Measurements from ENCODE around the gene ARL5B.
"Not testable (repeated sequence)": the region's sequence is repeated elsewhere in the genome, so short reads cannot be mapped to it uniquely, and the experiment has no call there.

Gene ARL5B

GRCh38 chr10:18659125-18659818, at the start of gene ARL5B:
Gene ARL5B (plus strand): TSS chr10:18659431. CDS start chr10:18659638, 207 bp downstream.
- peak; percentile 96 for DNase-seq

GRCh38 chr10:18610517-18610916, 48.7 kb upstream of the ARL5B start:
- no peak for DNase-seq

GRCh38 chr10:18611168-18611567, 48.1 kb upstream of the ARL5B start:
- no peak for DNase-seq

- DNase-seq, result no peak
These were observed 43.6 kb upstream of the ARL5B start for GRCh38 chr10:18615618-18616017.

- no peak for DNase-seq
These were observed 42.9 kb upstream of the ARL5B start for GRCh38 chr10:18616337-18616736.

- DNase-seq, result no peak
These were observed 40.2 kb upstream of the ARL5B start for GRCh38 chr10:18619016-18619415.

GRCh38 chr10:18620856-18621255, 38.4 kb upstream of the ARL5B start:
- DNase-seq, result no peak

GRCh38 chr10:18623671-18624070, 35.6 kb upstream of the ARL5B start:
- DNase-seq, result not testable (repeated sequence)

GRCh38 chr10:18625886-18626285, 33.3 kb upstream of the ARL5B start:
- DNase-seq, result no peak

- peak; percentile 10 for DNase-seq
These were observed 31.7 kb upstream of the ARL5B start for GRCh38 chr10:18627452-18628018.

- not testable (repeated sequence) for DNase-seq
These were observed 26.7 kb upstream of the ARL5B start for GRCh38 chr10:18632500-18632899.

GRCh38 chr10:18635995-18636394, 23.2 kb upstream of the ARL5B start:
- no peak for DNase-seq

- DNase-seq, result not testable (repeated sequence)
These were observed 21.8 kb upstream of the ARL5B start for GRCh38 chr10:18637400-18637799.

- DNase-seq, result not testable (repeated sequence)
These were observed 19.5 kb upstream of the ARL5B start for GRCh38 chr10:18639719-18640118.

- no peak for DNase-seq
These were observed 12.1 kb upstream of the ARL5B start for GRCh38 chr10:18647151-18647550.

GRCh38 chr10:18647945-18648344, 11.3 kb upstream of the ARL5B start:
- DNase-seq, result no peak

GRCh38 chr10:18649364-18649959, 9.8 kb upstream of the ARL5B start:
- no peak for DNase-seq

- DNase-seq, result no peak
These were observed 8.7 kb upstream of the ARL5B start for GRCh38 chr10:18650404-18650997.

GRCh38 chr10:18651324-18652007, 7.8 kb upstream of the ARL5B start, which contains the start of gene NSUN6:
Gene NSUN6 (minus strand): TSS chr10:18651587. CDS start chr10:18651203, 384 bp downstream.
- DNase-seq, result peak; percentile 94

- DNase-seq, result no peak
These were observed 6.1 kb upstream of the ARL5B start for GRCh38 chr10:18653112-18653511.

GRCh38 chr10:18656724-18657123, 2.5 kb upstream of the ARL5B start:
- DNase-seq, result no peak

- no peak for DNase-seq
These were observed 733 bp upstream of the ARL5B start for GRCh38 chr10:18658271-18659124.

Measured in midbrain (tissue), 1 donor.